HEK293T (cell line): ENCODE measurements around the gene SRGAP3.

ENCODE experiments used
- BHLHE40 ChIP-seq: fragments of 450-650 bp; IDR thresholded peaks from 2 replicates; pipeline ENCODE4 v1.6.1; 2016; ENCODE audit warnings: mild to moderate bottlenecking, moderate library complexity, borderline replicate concordance
- CTBP1 ChIP-seq: fragments of 450-650 bp; IDR thresholded peaks from 2 replicates; pipeline ENCODE4 v1.6.1; 2016; ENCODE audit warnings: borderline replicate concordance
- FOXK2 ChIP-seq: fragments of 450-650 bp; IDR thresholded peaks from 2 replicates; pipeline ENCODE4 v1.6.1; 2016; ENCODE audit warnings: mild to moderate bottlenecking
- HDGF ChIP-seq: fragments of 450-650 bp; IDR thresholded peaks from 2 replicates; pipeline ENCODE4 v1.6.1; 2017; ENCODE audit warnings: antibody characterized with exemption, borderline replicate concordance
- NFRKB ChIP-seq: fragments of 450-650 bp; IDR thresholded peaks from 2 replicates; pipeline ENCODE4 v1.6.1; 2016; ENCODE audit warnings: mild to moderate bottlenecking, moderate library complexity
- TARDBP ChIP-seq: fragments of 450-650 bp; IDR thresholded peaks from 2 replicates; pipeline ENCODE4 v1.6.1; 2016

- no peak for TF ChIP-seq FOXK2
- TF ChIP-seq TARDBP: no peak
- no peak for TF ChIP-seq BHLHE40
- TF ChIP-seq NFRKB: no peak
- TF ChIP-seq CTBP1: no peak
- no peak for TF ChIP-seq HDGF
Measured at GRCh38 chr3:9222956-9223639, 26.3 kb downstream of the SRGAP3 start.
